ENCODE results near the gene ZSWIM7.

Gene ZSWIM7

DNA sequence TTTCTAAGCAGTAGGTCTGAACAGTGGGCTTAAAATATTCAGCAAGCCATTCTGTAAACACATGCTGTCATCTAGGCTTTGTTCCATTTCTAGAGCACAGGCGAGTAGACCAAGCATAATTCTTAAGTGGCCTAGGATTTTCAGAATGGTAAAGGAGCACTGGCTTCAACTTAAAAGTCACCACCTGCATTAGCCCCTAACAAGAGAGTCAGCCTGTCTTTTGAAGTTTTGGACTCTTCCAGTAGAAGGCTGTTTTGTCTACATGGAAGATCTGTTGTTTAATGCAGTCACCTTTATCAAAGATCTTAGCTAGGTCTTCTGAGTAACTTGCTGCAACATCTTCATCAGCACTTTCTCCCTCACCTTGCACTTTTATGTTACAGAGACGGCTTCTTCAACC lies 36.8 kb upstream of the ZSWIM7 start:
- no peak for ATAC-seq (ENCODE audit: insufficient read depth, low read depth)

DNA sequence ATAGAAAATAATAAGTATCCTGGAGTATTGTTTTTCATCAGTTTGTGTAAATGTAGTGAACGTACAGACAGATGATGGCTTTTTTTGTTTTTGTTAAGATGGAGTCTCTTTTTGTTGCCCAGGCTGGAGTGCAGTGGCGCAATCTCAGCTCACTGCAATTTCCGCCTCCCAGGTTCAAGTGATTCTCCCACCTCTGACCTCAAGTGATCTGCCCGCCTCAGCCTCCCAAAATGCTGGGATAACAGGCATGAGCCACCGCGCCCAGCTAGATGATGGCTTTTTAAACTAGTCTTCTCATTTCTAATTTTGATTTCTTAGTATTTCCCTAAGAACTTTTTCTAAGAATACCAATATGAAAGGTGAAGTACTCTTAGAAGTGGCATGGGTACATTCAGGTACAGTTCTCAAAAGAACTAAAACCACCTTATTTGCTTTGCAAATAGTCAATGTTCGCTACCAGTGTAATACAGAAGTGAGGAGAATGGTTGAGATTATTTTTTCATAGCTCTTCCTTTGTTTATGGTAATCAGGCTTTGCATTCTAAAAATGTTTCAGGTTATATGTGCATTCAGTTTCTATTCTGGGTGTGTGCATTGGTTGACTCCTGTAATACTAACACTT lies 34.3 kb upstream of the ZSWIM7 start:
- H4K20me1 ChIP-seq (ENCODE audit: insufficient read depth, low read length) = no peaks in the 10 kb centered on the region
- H3K9me3 ChIP-seq (ENCODE audit: insufficient read depth, low read length, severe bottlenecking) = no peaks in the 10 kb centered on the region
- H2AFZ ChIP-seq (ENCODE audit: low read depth, low read length) = no peak overlapping the region
- ATAC-seq (ENCODE audit: insufficient read depth, low read depth) (no peak), DNase-seq (no peak)
- no peak overlapping the region for H3K4me2 ChIP-seq (ENCODE audit: insufficient read depth, low read length)
- no peaks in the 10 kb centered on the region for H3K4me1 ChIP-seq (ENCODE audit: insufficient read depth, low read length)
- no peak overlapping the region for H3K4me3 ChIP-seq (ENCODE audit: low read depth in 1 of 2, low read length in 2 of 2)
- H3K36me3 ChIP-seq (ENCODE audit: insufficient read depth, low read length) = peaks cover 99% of the 10 kb centered on the region
- H3K27me3 ChIP-seq (ENCODE audit: insufficient read depth, low read length, poor library complexity) = no peaks in the 10 kb centered on the region
- TF ChIP-seq EZH2 (IDR thresholded peaks at IDR 0.05; ENCODE audit: borderline replicate concordance, low read depth, low read length, severe bottlenecking) = no peak
- TF ChIP-seq, protein P1, sequence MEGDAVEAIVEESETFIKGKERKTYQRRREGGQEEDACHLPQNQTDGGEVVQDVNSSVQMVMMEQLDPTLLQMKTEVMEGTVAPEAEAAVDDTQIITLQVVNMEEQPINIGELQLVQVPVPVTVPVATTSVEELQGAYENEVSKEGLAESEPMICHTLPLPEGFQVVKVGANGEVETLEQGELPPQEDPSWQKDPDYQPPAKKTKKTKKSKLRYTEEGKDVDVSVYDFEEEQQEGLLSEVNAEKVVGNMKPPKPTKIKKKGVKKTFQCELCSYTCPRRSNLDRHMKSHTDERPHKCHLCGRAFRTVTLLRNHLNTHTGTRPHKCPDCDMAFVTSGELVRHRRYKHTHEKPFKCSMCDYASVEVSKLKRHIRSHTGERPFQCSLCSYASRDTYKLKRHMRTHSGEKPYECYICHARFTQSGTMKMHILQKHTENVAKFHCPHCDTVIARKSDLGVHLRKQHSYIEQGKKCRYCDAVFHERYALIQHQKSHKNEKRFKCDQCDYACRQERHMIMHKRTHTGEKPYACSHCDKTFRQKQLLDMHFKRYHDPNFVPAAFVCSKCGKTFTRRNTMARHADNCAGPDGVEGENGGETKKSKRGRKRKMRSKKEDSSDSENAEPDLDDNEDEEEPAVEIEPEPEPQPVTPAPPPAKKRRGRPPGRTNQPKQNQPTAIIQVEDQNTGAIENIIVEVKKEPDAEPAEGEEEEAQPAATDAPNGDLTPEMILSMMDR (IDR thresholded peaks at IDR 0.05; ENCODE audit: borderline replicate concordance, extremely low read depth, low read length, poor library complexity, severe bottlenecking) = no peak
- no peak overlapping the region for H3K27ac ChIP-seq (ENCODE audit: low read length)
- H3K79me2 ChIP-seq (ENCODE audit: insufficient read depth, low read length) = no peaks in the 10 kb centered on the region
- H3K9ac ChIP-seq (ENCODE audit: low read depth, low read length) = no peak overlapping the region

More for the DNA sequence above, 36.8 kb upstream of the ZSWIM7 start:
- no peaks in the 10 kb centered on the region for H3K9me3 ChIP-seq (ENCODE audit: insufficient read depth, low read length, severe bottlenecking)
- H3K27ac ChIP-seq (ENCODE audit: low read length) = no peak overlapping the region
- no peak for TF ChIP-seq EZH2 (IDR thresholded peaks at IDR 0.05; ENCODE audit: borderline replicate concordance, low read depth, low read length, severe bottlenecking)
- TF ChIP-seq, protein P1 (IDR thresholded peaks at IDR 0.05; ENCODE audit: borderline replicate concordance, extremely low read depth, low read length, poor library complexity, severe bottlenecking) = no peak
- H3K27me3 ChIP-seq (ENCODE audit: insufficient read depth, low read length, poor library complexity) = no peaks in the 10 kb centered on the region
- H3K4me1 ChIP-seq (ENCODE audit: insufficient read depth, low read length) = no peaks in the 10 kb centered on the region
- H2AFZ ChIP-seq (ENCODE audit: low read depth, low read length) = no peak overlapping the region
- no peak overlapping the region for H3K4me3 ChIP-seq (ENCODE audit: low read depth in 1 of 2, low read length in 2 of 2)
- no peaks in the 10 kb centered on the region for H4K20me1 ChIP-seq (ENCODE audit: insufficient read depth, low read length)
- no peaks in the 10 kb centered on the region for H3K79me2 ChIP-seq (ENCODE audit: insufficient read depth, low read length)
- H3K36me3 ChIP-seq (ENCODE audit: insufficient read depth, low read length) = peaks cover 96% of the 10 kb centered on the region
- no peak overlapping the region for H3K9ac ChIP-seq (ENCODE audit: low read depth, low read length)
- H3K4me2 ChIP-seq (ENCODE audit: insufficient read depth, low read length) = no peak overlapping the region
- DNase-seq = no peak

DNA sequence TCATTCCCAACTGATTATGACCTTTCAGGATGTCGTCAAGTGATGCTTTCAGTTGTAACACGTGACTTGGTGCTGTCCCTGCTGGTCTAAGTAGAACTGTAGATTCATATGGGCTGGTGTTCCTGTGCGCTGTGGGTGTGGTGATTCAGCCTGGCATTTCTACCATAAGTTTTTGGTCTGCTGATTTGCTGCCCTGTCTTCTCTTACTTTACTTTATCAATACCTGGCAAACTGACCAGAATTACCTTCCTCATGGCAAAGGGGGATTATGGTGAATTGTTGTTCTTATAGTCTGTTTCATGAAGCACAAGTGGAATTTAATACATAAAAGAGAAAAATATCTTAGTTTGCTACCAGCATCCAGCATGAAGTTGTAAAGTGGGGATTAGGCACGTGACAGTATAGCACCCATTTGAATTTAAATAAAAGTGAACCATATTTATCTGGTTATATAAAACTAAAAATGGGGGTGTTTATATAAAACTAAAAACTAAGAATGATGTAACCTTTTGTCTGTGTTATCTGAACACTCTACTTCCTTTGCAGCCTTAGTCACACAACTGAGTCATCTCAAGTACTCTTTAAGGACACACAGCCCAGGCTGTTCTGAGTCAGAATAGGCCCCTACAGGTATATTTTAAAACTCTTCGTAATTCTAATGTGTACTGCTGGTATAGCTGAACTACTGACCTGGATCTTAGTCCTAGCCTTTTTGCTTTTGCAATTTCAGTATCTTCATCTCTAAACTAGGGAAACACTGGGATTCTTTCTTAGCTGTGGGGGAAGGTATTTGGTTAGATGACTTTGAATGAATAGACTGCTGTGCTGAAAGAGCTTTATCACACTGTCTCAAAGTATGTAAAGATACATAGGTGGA lies 28.4 kb upstream of the ZSWIM7 start:
- no peaks in the 10 kb centered on the region for H3K4me1 ChIP-seq (ENCODE audit: insufficient read depth, low read length)
- H3K9me3 ChIP-seq (ENCODE audit: insufficient read depth, low read length, severe bottlenecking) = no peaks in the 10 kb centered on the region
- no peak overlapping the region for H2AFZ ChIP-seq (ENCODE audit: low read depth, low read length)
- H3K4me3 ChIP-seq (ENCODE audit: low read depth in 1 of 2, low read length in 2 of 2) = no peak overlapping the region
- peaks cover 97% of the 10 kb centered on the region for H3K36me3 ChIP-seq (ENCODE audit: insufficient read depth, low read length)
- ATAC-seq (ENCODE audit: insufficient read depth, low read depth) (no peak), DNase-seq (no peak)
- TF ChIP-seq EZH2 (IDR thresholded peaks at IDR 0.05; ENCODE audit: borderline replicate concordance, low read depth, low read length, severe bottlenecking) = no peak
- TF ChIP-seq, protein P1 (IDR thresholded peaks at IDR 0.05; ENCODE audit: borderline replicate concordance, extremely low read depth, low read length, poor library complexity, severe bottlenecking) = no peak
- no peaks in the 10 kb centered on the region for H4K20me1 ChIP-seq (ENCODE audit: insufficient read depth, low read length)
- no peaks in the 10 kb centered on the region for H3K27me3 ChIP-seq (ENCODE audit: insufficient read depth, low read length, poor library complexity)
- peaks cover 24% of the 10 kb centered on the region for H3K79me2 ChIP-seq (ENCODE audit: insufficient read depth, low read length)
- no peak overlapping the region for H3K4me2 ChIP-seq (ENCODE audit: insufficient read depth, low read length)
- no peak overlapping the region for H3K27ac ChIP-seq (ENCODE audit: low read length)
- H3K9ac ChIP-seq (ENCODE audit: low read depth, low read length) = no peak overlapping the region
